GM21447 (cell line): ENCODE measurements around the gene TSPAN18.

Experiments used
- ATAC-seq: cut with Tn5 transposase; IDR thresholded peaks from one replicate; pipeline ENCODE4 v1.9.1; 2021; ENCODE audit not compliant: unreplicated experiment

The TSPAN18 gene

GRCh38 chr11:44842220-44842619 lies 115.5 kb downstream of the TSPAN18 start:
- ATAC-seq = no peak

GRCh38 chr11:44846852-44847251 lies 120.1 kb downstream of the TSPAN18 start:
- ATAC-seq = no peak

- no peak for ATAC-seq
Measured at GRCh38 chr11:44847316-44847715, 120.6 kb downstream of the TSPAN18 start.

- ATAC-seq = no peak
Measured at GRCh38 chr11:44848203-44848962, 121.6 kb downstream of the TSPAN18 start.

- ATAC-seq = no peak
Measured at GRCh38 chr11:44848963-44849350, 122.2 kb downstream of the TSPAN18 start.

- no peak for ATAC-seq
Measured at GRCh38 chr11:44849424-44849823, 122.7 kb downstream of the TSPAN18 start.

GRCh38 chr11:44849922-44850321 lies 123.2 kb downstream of the TSPAN18 start:
- ATAC-seq = no peak

GRCh38 chr11:44851496-44851895 lies 124.7 kb downstream of the TSPAN18 start:
- no peak for ATAC-seq

GRCh38 chr11:44852159-44852747 lies 125.5 kb downstream of the TSPAN18 start:
- no peak for ATAC-seq

- ATAC-seq = no peak
Measured at GRCh38 chr11:44852952-44853351, 126.2 kb downstream of the TSPAN18 start.

- no peak for ATAC-seq
Measured at GRCh38 chr11:44853666-44854065, 126.9 kb downstream of the TSPAN18 start.

- no peak for ATAC-seq
Measured at GRCh38 chr11:44854086-44854485, 127.3 kb downstream of the TSPAN18 start.

GRCh38 chr11:44854741-44855492 lies 128.2 kb downstream of the TSPAN18 start:
- no peak for ATAC-seq

GRCh38 chr11:44855493-44855849 lies 128.7 kb downstream of the TSPAN18 start:
- no peak for ATAC-seq

GRCh38 chr11:44857490-44858090 lies 130.8 kb downstream of the TSPAN18 start:
- no peak for ATAC-seq

- ATAC-seq = no peak
Measured at GRCh38 chr11:44858796-44859527, 132.2 kb downstream of the TSPAN18 start.

- ATAC-seq = no peak
Measured at GRCh38 chr11:44859528-44859925, 132.8 kb downstream of the TSPAN18 start.

- ATAC-seq = no peak
Measured at GRCh38 chr11:44860346-44860745, 133.6 kb downstream of the TSPAN18 start.

GRCh38 chr11:44861849-44862557 lies 135.2 kb downstream of the TSPAN18 start:
- ATAC-seq = peak; percentile 99

- ATAC-seq = no peak
Measured at GRCh38 chr11:44862558-44863101, 135.9 kb downstream of the TSPAN18 start.
